ENCODE data around the gene ST6GALNAC3.

DNA sequence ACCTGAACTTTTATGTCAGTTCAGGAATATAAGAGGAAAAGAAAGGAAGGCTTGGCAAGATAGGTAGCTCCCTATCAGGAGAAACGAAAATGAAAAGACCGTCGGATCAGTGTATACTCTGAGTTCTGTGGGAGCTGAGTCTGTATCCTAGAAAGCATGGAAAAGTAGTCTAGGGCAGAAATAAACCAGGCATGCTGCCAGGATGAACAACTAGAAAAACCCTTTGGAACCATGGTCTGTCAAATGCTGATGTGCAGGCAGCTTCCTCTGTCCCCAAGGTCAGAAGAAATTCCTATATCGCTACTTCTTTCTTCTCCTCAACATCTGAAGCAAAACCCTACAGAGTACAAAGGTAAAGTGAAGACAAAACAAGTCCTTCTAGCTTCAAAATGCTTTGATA is 268.8 kb downstream of the ST6GALNAC3 start:
- no peak for TF ChIP-seq GATA3 (IDR thresholded peaks at IDR 0.05; ENCODE audit: low read depth, low read length)
- no peak for TF ChIP-seq GATA2 (IDR thresholded peaks at IDR 0.05; ENCODE audit: low read depth, low read length)
